ENCODE measurements around the gene KRTAP13-4. TPM values are rescaled to one million over a fixed set of nuclear protein-coding genes. Genes with fewer than 3 reads are reported as not detected.

Gene KRTAP13-4
- not detected for total RNA-seq

DNA sequence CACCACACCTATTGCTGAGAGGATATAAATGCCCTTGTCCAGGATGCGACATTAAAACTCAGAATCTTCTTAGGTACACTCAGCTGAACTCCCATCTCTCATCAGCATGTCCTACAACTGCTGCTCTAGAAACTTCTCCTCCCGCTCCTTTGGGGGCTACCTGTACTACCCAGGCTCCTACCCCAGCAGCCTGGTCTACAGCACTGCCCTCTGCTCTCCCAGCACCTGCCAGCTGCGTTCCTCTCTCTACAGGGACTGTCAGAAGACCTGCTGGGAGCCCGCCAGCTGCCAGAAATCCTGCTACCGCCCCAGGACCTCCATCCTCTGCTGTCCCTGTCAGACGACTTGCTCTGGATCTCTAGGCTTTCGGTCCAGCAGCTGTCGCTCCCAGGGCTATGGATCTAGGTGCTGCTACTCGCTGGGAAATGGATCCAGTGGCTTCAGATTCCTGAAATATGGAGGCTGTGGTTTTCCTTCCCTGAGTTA is at the start of gene KRTAP13-4:
TSS of gene KRTAP13-4 (plus strand) at position 51 of the 486 bp plus-strand sequence. CDS start at position 107, 56 bp downstream.
- TF ChIP-seq CTCF (IDR thresholded peaks at IDR 0.05) (no peak), POLR2A (IDR thresholded peaks at IDR 0.05) (no peak)
- no peak for DNase-seq (ENCODE audit: low spot score in 2 of 2)
- H3K4me3 ChIP-seq (ENCODE audit: low read depth, poor library complexity, severe bottlenecking) = no peak within 1 kb of the TSS
- intact Hi-C loops (cut with DNase I; ENCODE audit: low total_unique reads) = no loop called here
- 81 to 83% methylated on average over 9 of the region's 9 CpGs for WGBS, 2 donors

- intact Hi-C loops (cut with DNase I; ENCODE audit: low total_unique reads) = no loop called here
- TF ChIP-seq POLR2A (IDR thresholded peaks at IDR 0.05) (no peak), CTCF (IDR thresholded peaks at IDR 0.05) (no peak)
- 49 to 50% methylated on average over 1 of the region's 1 CpG for WGBS, 2 donors
Measured at GRCh38 chr21:30382201-30382600, 47.8 kb upstream of the KRTAP13-4 start.

GRCh38 chr21:30391492-30392025 is 38.5 kb upstream of the KRTAP13-4 start:
- TF ChIP-seq CTCF (IDR thresholded peaks at IDR 0.05) (no peak), POLR2A (IDR thresholded peaks at IDR 0.05) (no peak)
- no peak for DNase-seq (ENCODE audit: low spot score in 2 of 2)
- no peak overlapping the region for H3K4me3 ChIP-seq (ENCODE audit: low read depth, poor library complexity, severe bottlenecking)
- intact Hi-C loops (cut with DNase I; ENCODE audit: low total_unique reads) = no loop called here
- WGBS, 2 donors = 21 to 35% methylated on average over 2 of the region's 2 CpGs

More at GRCh38 chr21:30382201-30382600, 47.8 kb upstream of the KRTAP13-4 start:
- no peak overlapping the region for H3K4me3 ChIP-seq (ENCODE audit: low read depth, poor library complexity, severe bottlenecking)
- DNase-seq (ENCODE audit: low spot score in 2 of 2) = no peak

DNA sequence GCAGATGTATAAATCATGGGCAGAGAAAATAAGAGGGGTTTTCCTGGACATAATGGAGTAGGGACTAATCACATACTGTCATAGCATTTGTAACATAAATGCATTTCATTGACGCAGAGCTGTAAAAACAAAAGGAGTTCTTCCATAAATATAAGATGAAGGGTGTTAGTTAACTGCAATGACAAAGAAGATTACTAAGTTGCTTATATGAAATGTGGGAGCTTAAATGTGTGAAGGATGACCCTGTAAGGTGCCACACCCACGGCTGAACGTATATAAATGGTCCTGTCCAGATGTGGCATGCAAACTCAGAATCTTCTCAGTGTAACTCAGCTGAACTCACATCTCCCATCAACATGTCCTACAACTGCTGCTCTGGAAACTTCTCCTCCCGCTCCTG is 34.3 kb upstream of the KRTAP13-4 start, which contains the start of gene KRTAP13-1:
TSS of gene KRTAP13-1 (plus strand) at position 301 of the 400 bp plus-strand sequence. CDS start at position 357, 56 bp downstream.
- DNase-seq (ENCODE audit: low spot score in 2 of 2) = no peak
- 57 to 62% methylated on average over 4 of the region's 4 CpGs for WGBS, 2 donors
- TF ChIP-seq POLR2A (IDR thresholded peaks at IDR 0.05) = no peak
- TF ChIP-seq CTCF (IDR thresholded peaks at IDR 0.05) = no peak
- intact Hi-C loops (cut with DNase I; ENCODE audit: low total_unique reads) = no loop called here
- no peak within 1 kb of the TSS for H3K4me3 ChIP-seq (ENCODE audit: low read depth, poor library complexity, severe bottlenecking)

DNA sequence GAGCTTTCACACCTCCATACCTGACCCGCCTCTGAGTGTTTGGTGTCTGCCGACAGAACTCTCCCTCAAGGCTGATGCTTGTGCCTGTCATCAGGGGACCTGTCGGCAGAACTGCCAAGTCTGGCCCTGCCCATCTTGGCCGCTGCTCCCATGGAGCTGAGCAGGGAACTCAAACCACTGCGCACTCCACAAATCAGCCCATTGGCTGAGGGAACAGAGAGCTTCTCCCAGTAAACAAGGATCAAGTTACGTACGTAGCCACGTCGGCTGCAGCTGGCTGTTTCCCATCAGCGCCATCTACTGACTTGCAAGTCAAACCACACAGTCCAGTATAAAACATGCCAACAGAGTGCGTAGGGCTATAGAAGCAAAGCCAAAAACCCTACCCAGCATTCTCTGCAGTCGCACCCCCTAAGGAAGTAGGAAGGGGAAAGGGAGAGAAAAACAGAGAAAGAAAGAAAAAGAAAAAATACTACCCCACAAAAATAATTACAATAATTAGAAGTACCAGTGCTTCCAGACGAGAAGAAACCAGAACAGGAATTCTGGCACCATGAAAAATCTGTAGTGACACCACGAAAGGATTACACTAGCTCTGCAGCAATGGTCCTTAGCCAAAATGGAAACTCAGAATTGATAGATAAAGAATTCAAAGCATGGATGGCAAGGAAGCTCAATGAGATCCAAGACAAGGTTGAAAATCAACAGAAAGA is 21.1 kb upstream of the KRTAP13-4 start:
- WGBS, 2 donors = 39 to 46% methylated on average over 11 to 14 of the region's 14 CpGs
- TF ChIP-seq POLR2A (IDR thresholded peaks at IDR 0.05) (no peak), CTCF (IDR thresholded peaks at IDR 0.05) (no peak)
- intact Hi-C loops (cut with DNase I; ENCODE audit: low total_unique reads) = no loop called here
- DNase-seq (ENCODE audit: low spot score in 2 of 2) = no peak
- no peak overlapping the region for H3K4me3 ChIP-seq (ENCODE audit: low read depth, poor library complexity, severe bottlenecking)
